Measurements from ENCODE around the gene FAM47E. TPM values are rescaled to one million over a fixed set of nuclear protein-coding genes. Genes with fewer than 3 reads are reported as not detected.

The FAM47E gene
- total and polyA plus RNA-seq, 2 of the 8 experiments (the other 6 are each of a cell fraction or from before 2014, with no cell fraction given) = 1.3 to 1.4 TPM

- Histone ChIP-seq H3K9me3 (ENCODE audit: insufficient read depth in 2 of 2, low read depth in 1 of 2, low read length in 1 of 2) (no peaks in the 10 kb centered on the region), H3K36me3 (ENCODE audit: control insufficient read depth in 2 of 4, insufficient read depth in 4 of 4, low read length in 3 of 4) (no peaks in the 10 kb centered on the region), H3K79me2 (ENCODE audit: control insufficient read depth in 1 of 2, insufficient read depth in 2 of 2, low read length in 2 of 2) (peaks cover 0 to 26% of the 10 kb centered on the region in 2 experiments; a peak in 3 of 4 replicates), H3K27me3 (replicated peaks in 1 of 4; ENCODE audit: control insufficient read depth in 3 of 4, extremely low read depth in 1 of 4, insufficient read depth in 3 of 4, low read length in 3 of 4) (no peaks in the 10 kb centered on the region), H3K79me1 (ENCODE audit: low read depth, low read length) (peaks cover 4% of the 10 kb centered on the region; the same call in 1 of the 2 replicates), H4K91ac (replicated peaks; ENCODE audit: insufficient read length, low read length) (no peak overlapping the region), H2BK12ac (ENCODE audit: low read depth, low read length) (no peak overlapping the region), H2BK15ac (ENCODE audit: low read length) (no peak overlapping the region), H2BK20ac (ENCODE audit: low read length) (no peak overlapping the region), H3K18ac (ENCODE audit: extremely low read depth, low read length) (no peak overlapping the region), H2AK5ac (ENCODE audit: low read depth, low read length) (no peak overlapping the region), H4K8ac (ENCODE audit: extremely low read depth, insufficient read depth, low read length) (no peak overlapping the region), H3K23me2 (ENCODE audit: low read depth, low read length) (no peaks in the 10 kb centered on the region), H3K4me3 (ENCODE audit: extremely low read depth in 1 of 4, insufficient read depth in 2 of 4, low read depth in 3 of 4, low read length in 4 of 4) (no peak overlapping the region), H3K27ac (ENCODE audit: low read depth, low read length) (no peak overlapping the region), H3K4ac (replicated peaks; ENCODE audit: insufficient read length, low read depth, low read length) (no peak overlapping the region), H4K20me1 (replicated peaks in 1 of 2; ENCODE audit: control insufficient read depth in 1 of 2, insufficient read depth in 2 of 2, low read length in 2 of 2) (no peaks in the 10 kb centered on the region), H2BK5ac (ENCODE audit: low read depth, low read length) (no peak overlapping the region), H3K23ac (ENCODE audit: insufficient read length) (no peak overlapping the region), H3K4me1 (replicated peaks in 1 of 4; ENCODE audit: control insufficient read depth in 3 of 4, insufficient read depth in 4 of 4, low read length in 3 of 4) (no peaks in the 10 kb centered on the region), H4K5ac (ENCODE audit: insufficient read length, low read depth, low read length) (no peak overlapping the region), H3K14ac (ENCODE audit: insufficient read length) (no peak overlapping the region), H2AFZ (ENCODE audit: low read length) (no peak overlapping the region), H2BK120ac (replicated peaks; ENCODE audit: low read depth, low read length) (no peak overlapping the region), H3K4me2 (ENCODE audit: insufficient read depth in 1 of 2, low read depth in 2 of 2, low read length in 2 of 2) (no peak overlapping the region), H3K56ac (replicated peaks; ENCODE audit: insufficient read length, low read depth, low read length) (no peak overlapping the region), H3K9ac (replicated peaks in 1 of 4; ENCODE audit: extremely low read depth in 1 of 4, low read depth in 3 of 4, low read length in 3 of 4) (no peak overlapping the region)
- FAIRE-seq = no peak
- CTCF ChIA-PET (ENCODE audit: partially characterized antibody) = interaction anchor here (1.7 kb wide), 1 partner anchor 26 kb away, joined by 6 read pairs; no protein-coding TSS in a partner anchor
- TF ChIP-seq BACH1 (IDR thresholded peaks at IDR 0.05; ENCODE audit: low read length) (no peak), RFX5 (IDR thresholded peaks at IDR 0.05; ENCODE audit: borderline replicate concordance, low read depth, low read length) (no peak), GABPA (IDR thresholded peaks at IDR 0.05; ENCODE audit: borderline replicate concordance, insufficient read depth, low read length) (no peak), YY1 (IDR thresholded peaks at IDR 0.05; ENCODE audit: low read depth, low read length) (no peak), TEAD4 (IDR thresholded peaks at IDR 0.05; ENCODE audit: low read depth, low read length) (no peak), CTBP2 (IDR thresholded peaks at IDR 0.05; ENCODE audit: borderline replicate concordance, insufficient read depth, insufficient read length, low read length) (no peak), TCF12 (IDR thresholded peaks at IDR 0.05; ENCODE audit: low read depth, low read length) (no peak), RAD21 (IDR thresholded peaks at IDR 0.05 in 1 of 2, conservative IDR thresholded peaks at IDR 0.05 in 1 of 2; ENCODE audit: low read depth in 2 of 2, low read length in 2 of 2) (no peak), CBX8 (IDR thresholded peaks at IDR 0.05; ENCODE audit: borderline replicate concordance, low read depth, low read length) (no peak), ATF2 (IDR thresholded peaks at IDR 0.05; ENCODE audit: low read length) (no peak), SIX5 (IDR thresholded peaks at IDR 0.05; ENCODE audit: low read depth, low read length) (no peak), RNF2 (IDR thresholded peaks at IDR 0.05; ENCODE audit: borderline replicate concordance, low read depth, low read length, missing control alignments, poor library complexity, severe bottlenecking) (no peak)
- no peak for DNase-seq (ENCODE audit: low read depth in 1 of 2, low spot score in 2 of 2)
- POLR2A ChIA-PET (ENCODE audit: partially characterized antibody) = no interaction called here
Measured at GRCh38 chr4:76205476-76205875, 46.0 kb upstream of the FAM47E start.

Data from H1 (cell line).